ENCODE data around the gene ATAD1.

ATAD1 gene

GRCh38 chr10:87715552-87716347, 102.3 kb downstream of the ATAD1 start:
- DNase-seq (ENCODE audit: low spot score): no peak

DNA sequence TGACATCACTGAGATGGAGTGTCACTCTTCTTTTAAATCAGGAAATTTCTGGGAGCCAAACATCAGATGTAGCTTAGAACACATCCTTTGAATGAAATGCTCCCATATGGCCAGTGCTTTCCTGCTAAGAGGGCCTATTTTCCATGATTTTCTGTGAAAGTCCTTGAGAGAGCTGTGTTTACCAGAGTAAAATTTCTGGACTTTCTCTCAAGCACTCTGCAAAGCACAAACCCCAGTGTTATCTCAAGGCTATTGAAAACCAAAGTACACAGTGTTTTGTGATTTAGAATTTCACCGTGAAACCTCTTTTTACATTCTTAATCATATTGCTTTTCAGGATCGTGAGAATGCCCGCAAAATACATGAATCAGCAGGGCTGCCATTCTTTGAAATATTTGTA, 104.3 kb downstream of the ATAD1 start:
- DNase-seq (ENCODE audit: low spot score): no peak

- DNase-seq (ENCODE audit: low spot score): no peak
Measured at GRCh38 chr10:87712913-87713616, 105.0 kb downstream of the ATAD1 start.

DNA sequence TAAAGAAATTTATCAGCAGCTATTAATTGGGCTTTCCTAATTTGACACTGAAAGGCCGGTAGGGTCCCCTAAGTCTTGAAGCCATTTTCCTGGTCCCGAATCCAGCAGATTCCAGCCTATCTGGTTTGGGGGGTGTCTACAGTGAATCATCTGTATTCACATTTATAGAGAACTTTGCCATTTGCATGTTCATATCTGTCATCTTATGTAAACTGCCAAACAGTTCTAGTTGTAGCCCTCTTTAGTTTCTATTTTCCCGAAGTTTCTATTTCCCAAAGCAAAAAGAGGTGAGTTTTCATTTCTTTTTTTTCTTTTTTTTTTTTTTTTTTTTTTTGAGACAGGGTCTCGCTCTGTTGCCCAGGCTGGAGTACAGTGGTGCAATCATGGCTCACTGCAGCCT, 110.8 kb downstream of the ATAD1 start:
- DNase-seq (ENCODE audit: low spot score): no peak

GRCh38 chr10:87706731-87707130, 111.3 kb downstream of the ATAD1 start:
- DNase-seq (ENCODE audit: low spot score): no peak

DNA sequence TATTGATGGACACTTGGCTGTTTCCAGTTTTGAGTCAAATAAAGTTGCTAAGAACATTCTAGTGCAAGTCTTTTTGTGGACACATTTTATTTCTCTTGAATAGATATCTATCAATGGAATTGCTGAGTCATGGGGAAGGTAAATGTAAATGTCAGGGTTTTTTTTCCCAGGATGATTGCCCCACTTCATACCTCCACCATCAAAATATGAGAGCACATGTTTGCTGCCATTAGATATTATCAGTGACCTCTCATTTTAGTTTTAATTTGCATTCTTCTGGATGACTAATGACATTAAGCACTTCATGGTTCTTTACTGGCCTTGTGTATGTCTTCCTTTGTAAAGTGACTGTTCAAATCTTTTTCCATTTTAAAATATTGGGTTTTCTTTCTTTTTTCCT, 112.7 kb downstream of the ATAD1 start:
- DNase-seq (ENCODE audit: low spot score): no peak

GRCh38 chr10:87703771-87704170, 114.3 kb downstream of the ATAD1 start:
- DNase-seq (ENCODE audit: low spot score): no peak

DNA sequence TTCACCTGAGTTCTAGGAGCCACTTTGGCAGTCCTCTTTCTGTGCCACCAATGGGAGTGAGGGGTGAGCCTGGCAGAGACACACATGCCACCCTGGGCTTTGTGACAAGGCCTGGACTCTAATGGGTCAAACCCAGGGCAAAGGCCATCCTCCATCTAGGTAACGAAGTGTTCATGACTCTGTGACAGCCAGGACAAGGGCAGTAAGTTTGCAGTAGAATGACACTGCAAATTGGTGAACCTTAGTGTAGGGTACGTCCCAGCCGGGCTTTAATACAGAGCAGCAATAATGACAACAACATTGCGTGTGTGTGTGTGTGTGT, 115.1 kb downstream of the ATAD1 start:
- DNase-seq (ENCODE audit: low spot score): no peak

GRCh38 chr10:87702260-87702972, 115.6 kb downstream of the ATAD1 start:
- no peak for DNase-seq (ENCODE audit: low spot score)

Small RNA genes within 50 kb of the gene (small RNA-seq; reads per million reads assigned to genes)
- gene RN7SL78P: 0 reads per million in 2 experiments
